Mucosa of rectum (tissue), 2 donors: ENCODE data around the gene SORCS2.

Experiments
- H3K27ac ChIP-seq, 2 donors: one replicate each; pipeline ENCODE4 v1.7.0; 2013; ENCODE audit warnings: inconsistent platforms in 2 of 2, low read depth in 2 of 2, low read length in 2 of 2
- H3K27me3 ChIP-seq, 2 donors: one replicate each; pipeline ENCODE4 v1.7.0; 2013; ENCODE audit warnings: low read length in 2 of 2; ENCODE audit not compliant: control insufficient read depth in 2 of 2, insufficient read depth in 2 of 2
- H3K36me3 ChIP-seq, 2 donors: one replicate each; pipeline ENCODE4 v1.7.0; 2013; ENCODE audit warnings: low read length in 2 of 2; ENCODE audit not compliant: control insufficient read depth in 2 of 2, insufficient read depth in 2 of 2
- H3K4me1 ChIP-seq, 2 donors: one replicate each; pipeline ENCODE4 v1.7.0; 2013; ENCODE audit warnings: low read length in 2 of 2, mild to moderate bottlenecking in 1 of 2; ENCODE audit not compliant: control insufficient read depth in 2 of 2, insufficient read depth in 2 of 2
- H3K4me3 ChIP-seq, 2 donors: one replicate each; pipeline ENCODE4 v1.7.0; 2013; ENCODE audit warnings: low read length in 2 of 2
- H3K9ac ChIP-seq, 2 donors: one replicate each; pipeline ENCODE4 v1.7.0; 2013; ENCODE audit warnings: low read length in 2 of 2, low read depth in 1 of 2, mild to moderate bottlenecking in 1 of 2
- H3K9me3 ChIP-seq, 2 donors: one replicate each; pipeline ENCODE4 v1.7.0; 2013; ENCODE audit warnings: low read length in 2 of 2; ENCODE audit not compliant: control insufficient read depth in 2 of 2
- donor health status: healthy.
- donor health status: Normal muscosa, but diverticular disease.

SORCS2 gene

DNA sequence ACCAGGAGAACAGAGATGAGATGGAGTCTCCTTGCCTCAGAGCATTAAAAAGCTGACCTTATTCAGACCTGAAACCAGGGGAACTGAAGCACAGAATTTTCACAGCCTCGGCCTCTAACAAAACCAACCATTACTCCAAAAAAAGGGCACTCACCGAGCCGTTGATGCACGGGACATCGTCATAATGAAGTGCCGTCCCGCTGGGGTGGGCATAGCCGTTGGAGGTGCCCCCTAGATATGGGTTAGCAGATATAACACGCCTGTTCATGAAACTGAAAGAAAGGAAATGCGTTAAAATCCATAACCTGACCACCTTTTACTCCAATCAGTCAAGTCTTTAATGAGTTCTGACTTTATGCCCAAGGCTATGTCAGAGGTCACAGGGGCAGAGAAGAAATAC lies 593.7 kb downstream of the SORCS2 start:
- Histone ChIP-seq H3K27ac (no peak overlapping the region), H3K4me3 (no peak overlapping the region), H3K9ac (no peak overlapping the region)

DNA sequence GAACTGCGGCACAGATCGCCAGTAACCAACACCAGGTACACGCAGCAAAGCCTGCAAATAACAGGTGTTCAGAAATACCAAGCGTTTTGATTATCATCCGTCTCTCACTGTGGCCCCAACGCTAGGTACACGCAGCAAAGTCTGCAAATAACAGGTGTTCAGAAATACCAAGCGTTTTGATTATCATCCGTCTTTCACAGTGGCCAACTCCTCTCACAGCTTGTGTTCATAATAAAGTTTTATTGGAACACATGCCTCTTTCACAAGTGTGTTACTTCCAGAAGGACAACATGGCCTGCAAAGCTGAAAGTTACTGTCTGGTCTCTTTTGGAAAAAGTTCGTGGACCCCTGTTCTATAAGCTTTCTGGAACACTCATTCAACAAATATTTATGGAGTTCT lies 594.2 kb downstream of the SORCS2 start:
- no peaks in the 10 kb centered on the region for H3K9me3 ChIP-seq
- H3K4me3 ChIP-seq = no peak overlapping the region
- no peak overlapping the region for H3K9ac ChIP-seq
- peaks cover 13 to 41% of the 10 kb centered on the region in 2 donors for H3K36me3 ChIP-seq
- H3K4me1 ChIP-seq = peaks cover 0 to 8% of the 10 kb centered on the region in 2 donors
- H3K27me3 ChIP-seq = no peaks in the 10 kb centered on the region
- no peak overlapping the region for H3K27ac ChIP-seq

More for the DNA sequence above, 593.7 kb downstream of the SORCS2 start:
- Histone ChIP-seq H3K9me3 (no peaks in the 10 kb centered on the region), H3K27me3 (no peaks in the 10 kb centered on the region), H3K4me1 (peaks cover 0 to 12% of the 10 kb centered on the region in 2 donors), H3K36me3 (peaks cover 17 to 36% of the 10 kb centered on the region in 2 donors)

DNA sequence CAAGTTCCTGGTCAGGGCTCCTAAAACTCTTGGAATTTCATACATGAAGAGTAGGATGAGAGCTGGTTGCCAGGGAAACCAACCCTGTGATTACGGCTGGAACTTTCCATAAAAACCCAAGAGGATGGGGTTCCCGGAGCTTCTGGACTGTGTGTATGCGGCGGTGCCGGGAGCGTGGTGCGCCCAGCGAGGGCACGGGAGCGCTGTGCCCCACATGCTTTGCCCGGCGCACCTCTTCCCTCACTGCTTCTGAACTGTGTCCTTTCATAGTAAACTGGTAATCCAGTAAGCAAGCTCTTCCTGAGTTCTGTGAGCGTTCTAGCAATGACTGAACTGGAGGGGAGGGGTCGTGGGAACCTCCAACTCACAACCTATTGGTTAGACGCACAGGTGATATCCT lies 594.7 kb downstream of the SORCS2 start:
- peaks cover 16 to 45% of the 10 kb centered on the region in 2 donors for H3K36me3 ChIP-seq

DNA sequence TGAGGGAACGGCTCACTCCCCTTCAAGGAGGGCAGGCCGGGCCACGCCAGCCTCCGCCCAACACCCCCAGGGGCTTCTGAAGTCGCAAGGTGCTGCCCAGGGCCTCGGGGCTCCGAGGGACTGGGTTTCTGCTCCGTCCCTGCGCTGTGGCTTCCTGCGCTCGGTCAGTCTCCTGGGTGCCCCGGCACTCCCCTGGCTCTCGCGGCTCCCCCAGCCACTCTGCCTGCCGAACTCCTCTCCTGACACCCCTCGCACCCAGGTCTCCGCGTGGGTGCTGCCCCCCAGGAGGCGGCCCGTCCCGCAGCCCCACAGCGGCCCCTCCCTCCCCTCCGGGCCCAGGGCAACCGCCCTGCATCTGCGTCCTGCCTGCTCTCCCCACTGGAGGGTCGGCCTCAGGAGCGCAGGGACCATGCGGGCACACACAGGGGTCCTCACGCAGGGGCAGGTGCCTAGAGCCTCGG lies 595.4 kb downstream of the SORCS2 start:
- Histone ChIP-seq H3K4me3 (no peak overlapping the region), H3K27me3 (no peaks in the 10 kb centered on the region), H3K9ac (no peak overlapping the region), H3K4me1 (peaks cover 0 to 8% of the 10 kb centered on the region in 2 donors), H3K27ac (no peak overlapping the region), H3K9me3 (no peaks in the 10 kb centered on the region), H3K36me3 (peaks cover 19 to 50% of the 10 kb centered on the region in 2 donors)

More for the DNA sequence above, 594.7 kb downstream of the SORCS2 start:
- Histone ChIP-seq H3K4me1 (peaks cover 0 to 8% of the 10 kb centered on the region in 2 donors), H3K4me3 (no peak overlapping the region), H3K27me3 (no peaks in the 10 kb centered on the region), H3K27ac (no peak overlapping the region), H3K9ac (no peak overlapping the region), H3K9me3 (no peaks in the 10 kb centered on the region)

DNA sequence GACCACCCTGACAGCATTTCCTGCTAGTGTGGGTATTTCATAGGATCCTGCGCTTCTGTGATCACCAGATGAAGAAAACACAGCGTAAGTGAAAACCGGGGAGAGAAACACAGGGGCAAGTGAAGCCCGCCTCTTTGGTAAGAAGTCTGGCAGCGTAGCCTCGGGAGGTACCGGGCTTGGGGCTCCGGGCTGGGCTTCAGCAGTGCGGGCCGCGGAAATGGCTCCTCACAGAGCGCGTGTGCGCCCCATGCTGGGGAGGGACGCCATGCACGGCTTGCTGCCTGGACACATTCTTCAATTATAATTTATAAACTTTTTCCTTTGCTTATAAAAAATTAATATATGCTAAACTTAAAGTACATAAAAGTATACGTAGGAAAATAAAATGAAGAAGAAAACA lies 595.9 kb downstream of the SORCS2 start:
- H3K9me3 ChIP-seq = no peaks in the 10 kb centered on the region
- H3K27ac ChIP-seq = no peak overlapping the region

DNA sequence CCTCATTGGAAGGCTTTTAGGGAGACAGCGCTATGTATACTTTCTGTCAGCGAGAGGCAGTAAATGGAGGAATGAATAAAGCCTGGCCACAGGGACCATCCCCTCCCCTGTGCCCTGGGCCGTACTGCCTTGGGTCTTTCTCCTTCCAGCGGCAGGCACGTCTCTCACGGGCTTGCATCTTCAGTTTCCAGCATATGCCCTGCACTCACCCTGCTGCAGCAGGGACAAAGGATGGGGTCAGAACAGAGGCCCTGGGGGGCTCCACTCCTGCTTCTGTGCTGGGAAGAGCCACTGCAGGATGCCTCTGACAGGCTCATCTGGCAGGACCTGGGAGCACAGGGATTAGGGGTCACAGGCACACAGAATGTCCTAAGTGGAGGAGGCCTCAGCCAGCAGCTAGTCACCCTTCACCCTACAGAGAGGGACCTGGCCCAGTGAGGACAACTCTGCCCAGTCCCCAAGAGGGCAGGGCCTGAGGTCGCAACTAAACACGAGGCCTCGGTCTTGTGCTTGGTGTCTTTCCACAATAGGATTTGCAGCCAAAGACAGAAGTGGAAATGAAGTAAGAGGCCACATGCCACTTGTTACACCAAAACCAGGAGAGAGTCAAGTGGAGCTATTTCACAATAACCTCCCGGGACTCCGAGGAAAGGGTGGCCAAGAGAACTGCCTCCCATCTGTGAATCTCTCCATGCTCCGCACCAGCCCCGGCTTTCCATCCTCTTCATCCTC lies 596.5 kb downstream of the SORCS2 start:
- no peaks in the 10 kb centered on the region for H3K9me3 ChIP-seq
- no peak overlapping the region for H3K9ac ChIP-seq
- no peaks in the 10 kb centered on the region for H3K27me3 ChIP-seq
- H3K36me3 ChIP-seq = peaks cover 19 to 55% of the 10 kb centered on the region in 2 donors
- H3K4me3 ChIP-seq = no peak overlapping the region
- no peak overlapping the region for H3K27ac ChIP-seq
- H3K4me1 ChIP-seq = peaks cover 0 to 3% of the 10 kb centered on the region in 2 donors

More for the DNA sequence above, 595.9 kb downstream of the SORCS2 start:
- Histone ChIP-seq H3K4me1 (peaks cover 0 to 8% of the 10 kb centered on the region in 2 donors), H3K9ac (no peak overlapping the region), H3K4me3 (no peak overlapping the region), H3K36me3 (peaks cover 19 to 54% of the 10 kb centered on the region in 2 donors), H3K27me3 (no peaks in the 10 kb centered on the region)

DNA sequence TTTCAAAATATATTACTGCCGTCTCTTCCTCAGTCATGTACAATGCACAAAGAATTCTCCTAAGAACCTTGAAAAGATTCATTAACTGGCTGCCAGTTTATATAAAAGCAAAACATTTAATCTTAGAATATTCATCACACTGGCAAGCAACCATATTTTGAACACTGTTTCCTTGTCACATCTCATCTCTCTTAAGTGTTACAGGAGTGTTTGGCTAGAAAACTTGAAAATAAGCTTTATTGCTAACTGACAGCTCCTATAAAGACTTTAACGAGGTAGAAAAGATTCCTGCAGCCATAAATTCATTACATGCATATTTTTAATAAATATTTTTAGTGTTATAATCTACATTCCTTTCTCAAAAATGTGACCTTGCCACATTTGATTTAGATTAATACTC lies 597.7 kb downstream of the SORCS2 start:
- no peaks in the 10 kb centered on the region for H3K4me1 ChIP-seq
- peaks cover 13 to 46% of the 10 kb centered on the region in 2 donors for H3K36me3 ChIP-seq
- H3K9me3 ChIP-seq = no peaks in the 10 kb centered on the region
- H3K27ac ChIP-seq = no peak overlapping the region
- no peak overlapping the region for H3K4me3 ChIP-seq
- H3K9ac ChIP-seq = no peak overlapping the region
- no peaks in the 10 kb centered on the region for H3K27me3 ChIP-seq

DNA sequence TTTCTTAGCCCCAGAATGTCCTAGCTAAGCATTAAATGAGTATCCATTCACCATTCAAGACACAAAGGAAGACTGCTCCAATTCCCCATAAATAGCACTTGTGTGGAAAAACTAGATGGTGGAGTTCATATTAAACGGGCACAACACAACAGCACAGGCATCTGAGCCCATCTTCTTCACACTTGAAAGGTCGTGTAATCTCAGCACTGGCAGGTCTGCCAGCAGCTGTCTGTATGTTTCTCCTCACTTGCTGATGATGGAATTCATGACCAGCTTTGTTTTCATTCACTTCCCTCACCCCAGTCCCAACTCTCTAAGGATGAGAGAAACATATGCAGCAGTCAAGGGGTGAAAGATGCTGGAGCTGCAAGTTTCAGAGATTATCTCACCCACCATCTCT lies 598.7 kb downstream of the SORCS2 start:
- Histone ChIP-seq H3K27ac (no peak overlapping the region), H3K9ac (no peak overlapping the region), H3K27me3 (no peaks in the 10 kb centered on the region), H3K9me3 (no peaks in the 10 kb centered on the region), H3K4me1 (no peaks in the 10 kb centered on the region), H3K36me3 (peaks cover 13 to 41% of the 10 kb centered on the region in 2 donors), H3K4me3 (no peak overlapping the region)
